GM10266 (cell line): ENCODE measurements around the gene TBC1D5.
"Not testable (repeated sequence)": the region's sequence is repeated elsewhere in the genome, so short reads cannot be mapped to it uniquely, and the experiment has no call there.

Experiments
- DNase-seq: peaks from one replicate; pipeline ENCODE4 v3.0.0; 2012; ENCODE audit errors: extremely low spot score
- TF ChIP-seq, protein P1 (sequence below): IDR thresholded peaks from 2 replicates; pipeline ENCODE4 v1.5.1; 2012; ENCODE audit warnings: mild to moderate bottlenecking, low read depth; ENCODE audit not compliant: control insufficient read depth, insufficient read depth; ENCODE audit errors: missing control alignments

TBC1D5 gene

DNA sequence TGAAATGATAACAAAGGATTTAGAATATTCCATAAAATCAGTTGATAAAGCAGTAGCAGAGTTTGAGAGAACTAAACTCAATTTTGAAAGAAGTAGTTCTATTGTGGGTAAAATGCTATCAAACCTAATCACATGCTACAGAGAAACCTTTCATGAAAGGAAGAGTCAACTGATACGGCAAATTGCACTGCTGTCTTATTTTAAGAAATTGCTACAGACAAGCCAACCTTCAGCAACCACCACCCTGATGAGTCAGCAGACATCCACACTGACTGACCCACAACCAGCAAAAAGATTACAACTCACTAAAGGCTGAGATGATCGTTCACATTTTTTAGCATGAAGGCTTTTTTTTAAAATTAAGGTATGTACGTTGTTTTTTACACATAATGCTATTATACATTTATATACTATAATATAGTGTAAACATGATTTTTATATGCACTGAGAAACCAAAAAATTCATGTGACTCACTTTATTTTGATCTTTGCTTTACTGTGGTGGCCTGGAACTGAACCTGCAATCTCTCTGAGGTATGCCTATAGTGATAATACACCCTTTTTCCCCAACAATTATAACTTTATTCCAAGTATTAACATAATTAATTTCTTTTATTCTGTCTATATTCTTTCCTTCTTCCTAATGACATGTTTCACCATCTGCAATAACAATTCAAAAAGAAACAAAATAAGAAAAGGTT lies 109.9 kb downstream of the TBC1D5 start:
- DNase-seq = no peak

DNA sequence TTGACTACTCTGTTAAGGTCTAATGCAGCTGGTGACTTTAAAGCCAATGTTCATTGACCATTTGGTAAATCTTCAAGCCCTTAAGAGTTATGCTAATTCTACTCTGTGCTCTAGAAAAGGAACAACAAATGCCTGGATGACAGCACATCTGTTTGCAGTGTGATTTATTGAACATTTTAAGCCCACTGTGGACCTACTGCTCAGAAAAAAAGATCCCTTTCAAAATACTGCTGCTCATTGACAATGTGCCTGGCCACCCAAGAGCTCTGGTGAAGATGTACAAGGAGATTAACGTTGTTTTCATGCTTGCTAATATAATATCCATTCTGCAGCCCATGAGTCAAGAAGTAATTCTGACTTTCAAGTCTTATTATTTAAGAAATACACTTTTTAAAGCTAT lies 110.8 kb downstream of the TBC1D5 start:
- DNase-seq = no peak
- TF ChIP-seq, protein P1, sequence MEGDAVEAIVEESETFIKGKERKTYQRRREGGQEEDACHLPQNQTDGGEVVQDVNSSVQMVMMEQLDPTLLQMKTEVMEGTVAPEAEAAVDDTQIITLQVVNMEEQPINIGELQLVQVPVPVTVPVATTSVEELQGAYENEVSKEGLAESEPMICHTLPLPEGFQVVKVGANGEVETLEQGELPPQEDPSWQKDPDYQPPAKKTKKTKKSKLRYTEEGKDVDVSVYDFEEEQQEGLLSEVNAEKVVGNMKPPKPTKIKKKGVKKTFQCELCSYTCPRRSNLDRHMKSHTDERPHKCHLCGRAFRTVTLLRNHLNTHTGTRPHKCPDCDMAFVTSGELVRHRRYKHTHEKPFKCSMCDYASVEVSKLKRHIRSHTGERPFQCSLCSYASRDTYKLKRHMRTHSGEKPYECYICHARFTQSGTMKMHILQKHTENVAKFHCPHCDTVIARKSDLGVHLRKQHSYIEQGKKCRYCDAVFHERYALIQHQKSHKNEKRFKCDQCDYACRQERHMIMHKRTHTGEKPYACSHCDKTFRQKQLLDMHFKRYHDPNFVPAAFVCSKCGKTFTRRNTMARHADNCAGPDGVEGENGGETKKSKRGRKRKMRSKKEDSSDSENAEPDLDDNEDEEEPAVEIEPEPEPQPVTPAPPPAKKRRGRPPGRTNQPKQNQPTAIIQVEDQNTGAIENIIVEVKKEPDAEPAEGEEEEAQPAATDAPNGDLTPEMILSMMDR = no peak

More for the DNA sequence above, 109.9 kb downstream of the TBC1D5 start:
- TF ChIP-seq, protein P1 = no peak

DNA sequence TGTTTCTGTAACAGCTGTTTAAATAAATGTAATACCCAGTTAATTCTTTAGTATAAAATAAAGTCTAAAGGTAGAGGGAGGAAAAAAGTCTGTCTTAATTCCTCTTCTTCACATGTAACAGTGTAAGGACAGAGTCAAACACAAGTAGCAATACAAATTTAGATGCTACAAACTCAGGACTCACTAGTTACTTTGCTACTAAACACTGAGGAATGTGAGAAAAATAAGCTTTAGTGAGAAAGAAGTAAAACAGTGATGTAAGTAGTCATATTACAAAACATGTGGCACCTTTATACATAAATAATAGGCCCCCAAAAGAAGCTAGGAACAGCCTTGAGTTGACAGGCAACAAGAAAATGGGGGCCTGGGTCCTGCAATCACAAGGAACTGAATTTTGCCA lies 113.0 kb downstream of the TBC1D5 start:
- DNase-seq = no peak
- TF ChIP-seq, protein P1 = no peak

DNA sequence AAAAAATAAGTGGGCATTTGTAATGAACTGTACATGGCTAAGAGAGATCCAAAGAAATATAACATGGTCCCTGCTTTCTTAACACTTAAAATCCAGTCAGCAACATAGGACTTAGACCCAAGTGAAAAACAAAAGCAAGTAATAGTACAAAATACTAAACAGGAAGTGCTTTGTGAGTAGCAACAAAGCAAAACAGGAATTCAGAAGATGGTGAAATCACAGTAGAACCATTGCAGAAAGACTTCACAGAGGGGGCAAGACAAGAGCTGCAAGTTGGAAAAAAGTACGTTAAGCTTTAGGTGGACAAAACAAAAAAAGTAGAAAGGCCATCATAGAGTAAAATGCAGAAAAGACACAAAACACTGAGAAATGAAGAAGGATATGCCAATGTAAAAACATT lies 116.0 kb downstream of the TBC1D5 start:
- TF ChIP-seq, protein P1 = no peak
- DNase-seq = no peak

DNA sequence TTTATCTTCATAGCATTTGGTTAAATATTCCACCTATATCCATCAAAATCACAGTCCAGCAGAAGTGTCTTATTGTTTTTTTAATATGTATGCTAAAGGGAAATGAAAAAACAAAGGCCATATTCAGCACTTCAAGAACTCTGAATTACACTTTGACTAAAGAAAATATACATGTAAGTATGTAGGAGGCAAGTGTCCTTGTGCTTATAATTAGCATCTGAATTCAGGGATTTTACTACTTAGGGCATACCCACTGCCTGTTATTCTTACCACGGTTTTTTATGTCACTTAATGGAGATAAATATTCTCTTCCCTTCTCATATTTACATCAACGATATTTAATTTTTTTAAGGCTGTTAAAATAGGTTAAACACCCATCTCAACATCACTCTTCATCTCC lies 117.3 kb downstream of the TBC1D5 start:
- no peak for DNase-seq
- TF ChIP-seq, protein P1 = no peak

DNA sequence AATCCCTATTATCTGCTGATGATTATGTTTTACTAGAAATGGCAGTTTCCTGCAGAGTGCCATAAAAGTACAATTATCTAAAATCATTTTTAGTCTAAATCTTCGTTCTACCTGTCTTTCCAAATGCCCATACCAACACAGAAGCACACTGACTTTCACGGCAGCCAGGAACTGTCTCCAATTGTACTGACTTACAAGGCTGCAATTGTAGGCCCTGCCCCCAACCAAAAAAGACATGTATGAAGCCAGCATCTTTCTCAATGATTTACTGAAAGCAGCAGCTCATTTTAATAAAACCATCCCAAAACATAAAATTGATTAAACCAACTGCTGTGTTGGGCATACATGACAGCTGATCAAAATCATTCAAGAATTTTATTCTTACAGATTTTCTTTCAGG lies 119.0 kb downstream of the TBC1D5 start:
- DNase-seq = no peak
- TF ChIP-seq, protein P1 = no peak

DNA sequence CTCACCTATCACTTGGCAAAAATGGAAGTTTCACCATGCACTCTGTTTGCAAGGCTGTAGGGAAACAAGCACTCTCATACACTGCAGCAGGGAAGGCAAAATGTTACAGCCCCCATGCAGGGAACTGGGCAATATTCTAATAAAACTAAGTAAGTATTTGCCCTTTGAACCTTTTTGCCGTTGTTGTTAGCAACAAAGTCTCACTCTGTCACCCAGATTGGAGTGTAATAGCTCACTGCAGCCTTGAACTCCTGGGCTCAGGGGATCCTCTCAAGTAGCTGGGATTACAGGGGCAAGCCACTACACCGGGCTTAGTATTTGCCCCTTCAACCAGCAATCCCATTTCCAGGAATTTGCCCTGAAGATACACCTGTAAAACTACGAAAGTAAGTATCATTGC lies 122.5 kb downstream of the TBC1D5 start:
- DNase-seq = no peak
- TF ChIP-seq, protein P1 = no peak

DNA sequence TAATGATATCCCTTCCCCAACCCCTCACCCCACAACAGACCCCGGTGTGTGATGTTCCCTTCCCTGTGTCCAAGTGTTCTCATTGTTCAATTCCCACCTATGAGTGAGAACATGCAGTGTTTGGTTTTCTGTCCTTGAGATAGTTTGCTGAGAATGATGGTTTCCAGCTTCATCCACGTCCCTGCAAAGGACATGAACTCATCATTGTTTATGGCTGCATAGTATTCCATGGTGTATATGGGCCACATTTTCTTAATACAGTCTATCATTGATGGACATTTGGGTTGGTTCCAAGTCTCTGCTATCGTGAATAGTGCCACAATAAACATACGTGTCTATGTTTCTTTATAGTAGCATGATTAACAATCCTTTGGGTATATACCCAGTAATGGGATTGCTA lies 129.4 kb downstream of the TBC1D5 start:
- DNase-seq = not testable (repeated sequence)
